HL-60/S4 treated with phorbol 12-myristate 13-acetate at 8.2 ng/mL for 4 days and 3 days (cell line): Measurements from ENCODE around the gene SH2D3C.

ENCODE experiments used
- in situ Hi-C: fragments of 300-500 bp; cut with MboI; formaldehyde crosslinking; loops from 2 replicates; pipeline ENCODE4 v1.15.0; 2022; ENCODE audit warnings: low sequenced_read_pairs

SH2D3C gene

DNA sequence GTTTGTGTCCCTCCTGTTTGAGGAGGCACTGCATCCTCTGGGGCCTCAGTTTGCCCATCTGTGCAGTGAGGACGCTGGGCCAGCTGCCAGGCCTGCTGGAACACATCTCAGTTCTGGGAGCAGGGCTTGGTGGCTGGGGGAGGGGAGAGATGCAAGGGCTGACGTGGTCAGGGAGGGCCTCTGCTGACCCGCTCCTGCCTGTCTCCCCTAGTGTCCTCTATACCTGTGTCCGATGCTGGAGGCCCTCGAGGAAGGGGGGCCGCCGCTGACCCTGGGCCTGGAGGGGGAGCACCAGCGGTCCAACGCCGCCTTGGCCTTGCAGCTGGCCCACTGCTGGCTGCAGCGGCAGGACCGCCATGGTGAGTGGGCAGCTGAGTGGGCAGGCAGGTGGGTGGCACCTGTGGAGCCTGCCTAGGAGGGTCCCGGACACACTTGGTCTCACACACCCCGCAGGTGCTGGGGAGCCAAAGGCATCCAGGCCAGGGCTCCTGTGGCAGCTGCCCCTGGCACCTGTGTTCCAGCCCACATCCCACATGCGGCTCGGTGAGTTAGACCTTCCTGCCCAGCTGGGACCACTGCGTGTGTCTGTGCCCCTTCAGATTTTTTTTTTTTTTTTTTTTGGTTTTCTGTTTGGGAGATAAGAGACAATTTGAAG, 30.0 kb upstream of the SH2D3C start:
- in situ Hi-C loops = no loop called here

DNA sequence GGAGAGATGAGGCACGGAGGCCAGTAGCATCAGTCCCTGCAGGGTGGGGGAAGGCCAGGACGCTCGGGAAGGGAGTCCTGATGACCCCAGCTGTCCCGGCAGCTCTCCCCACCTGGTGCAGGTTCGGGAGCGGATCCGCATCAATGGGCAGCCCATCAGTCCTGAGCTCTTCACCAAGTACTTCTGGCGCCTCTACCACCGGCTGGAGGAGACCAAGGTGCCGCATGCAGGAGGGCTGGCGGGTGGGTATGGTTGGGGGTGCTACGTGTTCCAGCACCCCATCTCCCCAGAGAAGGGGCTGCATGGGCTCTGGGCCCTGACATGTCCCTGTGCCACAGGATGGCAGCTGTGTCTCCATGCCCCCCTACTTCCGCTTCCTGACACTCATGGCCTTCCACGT, 28.4 kb upstream of the SH2D3C start:
- in situ Hi-C loops = no loop called here

DNA sequence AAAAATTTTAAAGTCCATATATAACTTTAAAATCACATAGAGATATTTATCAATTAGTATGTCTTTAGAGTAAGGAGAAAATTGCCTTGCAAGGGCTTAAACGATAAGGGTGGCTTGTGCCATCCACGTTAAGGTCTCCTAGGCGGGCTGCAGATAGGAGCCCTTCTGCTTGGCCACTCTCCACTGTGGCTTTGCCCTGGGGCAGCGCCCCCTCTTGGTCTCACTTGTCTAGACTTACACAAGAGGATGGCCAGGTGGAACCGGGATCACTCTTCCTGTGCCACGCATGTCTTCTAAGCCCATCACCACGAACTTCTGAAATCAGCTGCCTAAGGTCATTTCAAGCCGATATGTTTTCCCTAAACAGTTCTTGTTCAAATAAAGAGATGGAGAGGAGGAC, 27.2 kb upstream of the SH2D3C start:
- in situ Hi-C loops = no loop called here

DNA sequence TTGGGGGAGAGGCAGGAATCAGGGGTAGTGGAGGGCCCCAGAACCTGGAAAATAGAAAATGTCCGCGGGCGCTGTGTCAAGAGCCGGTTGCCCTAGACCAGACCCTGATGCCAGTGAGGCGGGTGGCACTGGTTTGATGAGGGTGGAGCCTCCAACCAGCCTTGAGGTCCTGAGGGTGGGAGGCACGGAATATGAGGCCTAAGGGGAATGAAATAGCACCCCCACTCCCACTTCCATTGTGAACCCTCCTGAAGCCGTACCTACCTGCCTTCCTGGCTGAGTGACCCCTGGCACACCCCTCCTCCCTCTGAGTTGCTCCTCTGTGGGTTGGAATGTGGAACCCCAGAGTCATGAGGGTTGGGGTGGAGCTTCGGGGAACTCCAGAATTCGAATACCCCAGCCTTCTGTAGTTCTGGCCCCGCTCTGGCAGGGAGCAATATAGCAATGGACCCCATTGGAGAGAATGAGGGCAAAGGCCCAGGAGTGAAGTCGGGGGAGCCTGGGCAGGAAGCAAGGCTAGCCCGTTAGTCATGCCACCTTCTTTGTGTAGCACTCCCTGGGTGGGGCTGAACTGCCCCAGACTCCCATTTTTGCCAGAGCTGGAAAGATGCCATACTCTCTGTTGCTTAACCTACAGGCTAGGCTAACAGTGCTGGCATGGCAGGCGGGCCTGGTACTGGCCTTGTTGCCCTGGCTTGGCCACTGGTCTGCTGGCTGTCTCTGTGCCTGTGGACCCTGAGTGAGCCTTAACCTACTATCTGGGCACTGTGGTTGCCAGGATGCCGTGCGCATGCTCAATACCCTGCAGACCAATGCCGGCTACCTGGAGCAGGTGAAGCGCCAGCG, 25.3 kb upstream of the SH2D3C start:
- in situ Hi-C loops = no loop called here

DNA sequence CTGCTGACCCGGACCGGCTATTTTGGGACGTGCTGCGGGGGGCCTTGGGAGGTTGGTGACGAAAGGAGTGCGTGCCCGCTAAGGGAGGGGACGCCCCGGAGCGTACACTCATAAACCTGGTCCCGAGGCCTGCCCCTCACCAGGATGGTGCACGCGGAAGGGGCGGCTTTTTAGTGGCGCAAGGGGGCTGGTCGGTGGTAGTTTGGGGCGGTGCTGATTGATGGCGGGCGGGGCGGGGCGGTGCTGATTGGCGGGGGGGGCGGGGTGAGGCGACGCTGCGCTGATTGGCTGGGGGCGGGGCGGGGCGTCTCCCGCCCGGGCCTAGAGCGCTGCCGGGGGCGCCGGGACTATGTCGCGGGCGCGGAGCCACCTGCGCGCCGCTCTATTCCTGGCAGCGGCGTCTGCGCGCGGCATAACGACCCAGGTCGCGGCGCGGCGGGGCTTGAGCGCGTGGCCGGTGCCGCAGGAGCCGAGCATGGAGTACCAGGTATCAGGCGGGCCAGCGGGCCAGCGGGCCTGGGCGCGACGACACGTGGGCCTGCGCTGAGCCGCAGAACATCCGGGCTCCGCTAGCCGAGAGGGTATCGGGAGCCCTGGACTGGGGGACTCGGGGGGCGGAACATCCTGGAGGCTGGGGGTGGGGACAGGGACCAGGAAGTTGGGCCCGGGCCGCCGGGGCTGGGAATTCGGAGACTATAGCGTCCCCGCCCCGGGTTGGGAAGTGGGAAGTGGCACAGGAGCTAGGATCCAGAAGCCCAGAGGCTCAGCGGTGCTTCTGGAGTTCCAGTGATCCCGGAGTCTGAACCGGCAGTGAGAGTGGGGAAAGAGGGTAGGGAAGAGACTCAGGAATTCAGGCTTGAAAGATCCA, 24.3 kb upstream of the SH2D3C start, which contains the start of gene FPGS:
Gene FPGS (plus strand): TSS at position 307 of the 868 bp plus-strand sequence. CDS start 43 bp downstream, at position 350.
- in situ Hi-C loops = no loop called here

DNA sequence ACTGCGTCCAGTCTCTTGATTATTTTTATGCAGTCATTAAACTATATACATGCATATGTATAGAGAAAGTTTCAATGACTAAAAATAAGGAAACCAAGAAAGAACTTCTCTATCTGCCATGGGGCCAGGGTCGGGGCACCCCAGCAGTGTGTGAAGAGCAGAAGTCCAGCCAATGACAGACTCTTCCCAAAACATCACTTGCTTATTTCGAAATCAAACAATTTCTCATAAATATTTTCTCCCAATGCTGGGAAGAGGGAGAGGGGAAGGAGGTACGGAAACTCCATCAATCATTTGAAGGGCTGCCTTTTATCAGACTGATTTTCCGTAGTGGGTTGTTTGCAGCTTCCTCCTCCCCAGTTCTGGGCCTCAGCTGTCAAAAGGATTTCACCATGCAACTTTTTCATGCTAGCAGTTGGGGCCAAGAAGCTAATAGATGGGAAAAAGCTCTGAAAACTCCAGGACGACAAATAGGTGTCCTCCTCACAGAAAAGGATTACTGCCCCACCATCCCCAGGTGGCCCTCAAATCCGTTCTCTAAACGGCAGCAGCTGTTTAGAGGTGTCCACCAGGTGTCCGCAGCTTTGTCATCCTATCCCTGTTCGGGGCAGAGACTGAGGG, 23.6 kb upstream of the SH2D3C start:
- in situ Hi-C loops = no loop called here

DNA sequence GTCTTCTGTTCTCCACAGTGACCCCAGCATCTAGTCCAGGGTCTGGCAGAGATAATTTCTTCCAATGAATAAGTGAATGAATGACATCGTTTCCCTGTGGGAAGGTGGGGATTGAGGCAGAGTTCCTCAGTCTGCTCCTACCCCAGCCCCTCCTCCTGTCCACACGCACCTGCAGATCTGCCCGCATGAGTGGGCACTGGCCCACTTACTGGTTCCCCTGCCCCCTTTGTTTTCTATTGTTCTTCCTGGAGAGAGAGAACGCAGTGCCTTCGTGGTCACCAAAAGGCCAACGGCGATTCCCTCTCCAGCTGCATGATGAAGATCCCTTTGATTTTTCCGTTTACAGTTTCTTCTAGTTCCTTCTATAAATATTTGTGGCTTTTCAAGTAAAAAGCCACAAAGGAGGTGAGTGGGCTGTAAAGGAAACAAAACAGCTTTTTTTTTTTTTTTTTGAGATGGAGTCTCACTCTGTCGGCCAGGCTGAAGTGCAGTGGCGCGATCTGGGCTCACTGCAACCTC, 18.4 kb upstream of the SH2D3C start:
- in situ Hi-C loops = no loop called here

DNA sequence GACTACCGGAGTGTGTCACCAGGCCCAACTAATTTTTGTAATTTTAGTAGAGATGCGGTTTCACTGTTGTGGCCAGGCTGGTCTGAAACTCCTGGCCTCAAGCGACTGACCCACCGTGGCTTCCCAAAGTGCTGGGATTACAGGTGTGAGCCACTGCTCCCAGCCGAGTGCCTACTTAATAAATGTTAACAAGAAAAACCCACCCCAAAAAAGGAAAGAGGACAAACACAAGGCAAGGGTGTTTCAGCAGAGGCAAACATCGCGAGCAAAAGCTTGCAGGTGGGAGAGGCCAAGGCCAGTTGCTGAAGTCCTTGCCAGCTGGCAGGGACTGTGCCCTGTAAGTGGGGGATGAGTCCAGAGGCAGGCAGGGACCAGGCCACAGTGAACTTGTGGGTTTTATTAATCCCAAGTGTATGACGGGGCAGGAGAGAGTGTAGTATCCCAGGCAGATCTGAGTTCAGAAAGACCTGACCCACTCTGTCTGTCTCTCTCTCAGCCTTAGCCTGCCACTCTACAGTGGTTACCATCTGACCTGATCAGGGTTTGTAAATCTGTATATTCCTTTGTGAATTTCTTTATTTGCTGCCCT, 17.9 kb upstream of the SH2D3C start:
- in situ Hi-C loops = no loop called here

DNA sequence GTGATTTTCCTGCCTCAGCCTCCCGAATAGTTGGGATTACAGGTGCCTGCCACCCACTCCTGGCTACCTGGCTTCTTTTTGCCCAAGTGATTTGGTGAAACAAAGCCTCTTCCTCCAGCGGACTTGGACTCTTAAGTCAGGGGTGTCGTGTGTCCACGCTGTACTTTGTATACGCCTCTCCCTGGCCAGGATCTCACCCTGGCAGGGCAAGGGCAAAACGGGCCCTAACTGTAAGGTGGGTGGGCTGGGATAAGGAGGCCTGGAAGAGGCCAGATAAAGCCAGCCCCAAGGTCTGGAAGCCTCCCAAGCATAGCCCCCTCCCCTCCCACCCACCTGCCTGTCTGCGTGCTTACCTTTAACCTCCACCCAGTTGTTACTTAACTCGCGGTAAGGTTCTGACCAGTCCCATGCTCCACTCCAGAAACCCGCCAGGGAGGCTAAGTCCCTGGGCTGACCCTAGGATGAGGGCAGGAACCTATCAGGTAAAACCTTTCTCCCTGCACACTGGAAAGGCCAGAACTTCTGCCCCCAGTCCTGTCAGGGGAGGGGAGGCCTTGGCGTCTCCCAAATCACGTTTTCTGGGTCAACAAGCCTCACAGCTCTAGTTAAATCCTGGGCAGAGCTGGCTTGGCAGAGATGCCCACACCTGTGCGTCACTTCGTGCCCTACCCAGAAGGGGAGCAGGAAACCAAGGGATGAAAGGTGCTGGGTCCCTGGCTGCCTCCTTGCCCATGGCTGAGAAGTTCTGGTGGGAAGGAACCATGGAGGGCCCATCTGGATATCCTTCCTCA, 15.7 kb upstream of the SH2D3C start:
- in situ Hi-C loops = no loop called here

DNA sequence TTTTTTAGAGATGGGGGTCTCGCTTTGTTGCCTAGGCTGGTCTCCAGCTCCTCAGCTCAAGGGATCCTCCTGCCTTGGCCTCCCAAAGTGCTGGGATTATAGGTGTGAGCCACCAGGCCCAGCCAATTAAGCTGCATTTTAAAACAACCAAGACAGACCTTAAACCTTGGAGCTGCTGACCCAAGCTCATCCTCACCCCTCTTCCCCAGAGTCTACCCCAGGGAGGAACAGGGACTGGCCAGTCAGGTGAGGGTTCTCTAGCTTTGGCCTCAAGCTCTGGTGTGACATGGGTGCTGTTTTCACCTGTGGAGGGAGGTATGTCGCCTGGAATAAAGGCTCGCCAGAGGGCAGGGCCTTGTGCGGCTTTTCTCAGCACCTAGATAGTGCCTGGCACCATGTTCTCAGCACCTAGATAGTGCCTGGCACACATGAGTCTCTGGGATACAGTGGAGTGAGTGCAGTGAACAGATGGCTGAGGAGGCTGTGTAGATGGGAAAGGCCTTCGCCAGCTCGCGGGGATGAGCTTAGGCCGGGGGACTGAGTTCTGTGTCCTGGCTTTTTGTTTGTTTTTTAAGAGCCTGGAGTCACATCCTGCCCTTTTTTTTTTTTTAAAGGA, 14.7 kb upstream of the SH2D3C start:
- in situ Hi-C loops = no loop called here

DNA sequence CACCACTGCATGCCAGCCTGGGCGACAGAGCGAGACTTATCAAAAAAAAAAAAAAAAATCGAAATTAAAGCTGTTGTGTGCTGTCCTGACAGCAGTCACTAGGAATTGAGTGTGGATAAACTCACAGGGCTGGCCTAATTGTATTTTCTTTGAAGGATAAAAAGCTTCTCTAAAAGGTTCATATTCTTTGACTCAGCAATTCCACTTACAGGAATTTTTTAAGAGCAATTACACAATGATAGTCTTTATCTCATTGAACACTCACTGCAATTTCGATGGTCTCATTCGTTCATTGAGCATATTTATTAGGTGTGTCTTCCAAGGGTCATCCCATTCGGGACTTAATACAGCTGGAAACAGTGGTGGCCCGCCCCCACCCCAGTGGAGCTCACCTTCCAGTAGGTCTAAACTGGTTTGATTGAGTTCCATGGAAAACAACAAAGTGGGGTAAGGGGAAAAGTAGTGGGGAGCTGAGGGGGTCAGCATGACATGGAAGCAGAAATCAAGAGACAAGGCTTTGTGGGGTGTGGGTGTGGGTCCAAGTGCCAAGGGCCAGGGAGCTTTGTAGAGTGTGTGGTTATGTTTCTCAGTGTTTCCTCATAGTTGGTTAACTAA, 14.1 kb upstream of the SH2D3C start:
- in situ Hi-C loops = no loop called here

DNA sequence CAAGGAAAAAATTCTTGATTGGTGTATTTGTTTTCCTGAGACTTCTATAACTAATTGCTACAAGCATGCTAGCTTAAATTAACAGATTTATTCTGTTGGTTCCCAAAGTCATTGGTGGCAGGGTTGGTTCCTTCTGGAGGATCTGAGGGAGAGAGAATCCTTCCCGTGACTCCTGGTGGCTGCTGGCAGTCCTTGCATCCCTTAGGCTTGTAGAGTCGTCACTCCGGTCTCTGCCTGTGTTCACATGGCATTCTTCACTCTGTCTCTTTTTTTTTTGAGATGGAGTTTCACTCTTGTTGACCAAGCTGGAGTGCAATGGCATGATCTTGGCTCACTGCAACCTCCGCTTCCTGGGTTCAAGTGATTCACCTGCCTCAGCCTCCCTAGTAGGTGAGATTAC, 12.6 kb upstream of the SH2D3C start:
- in situ Hi-C loops = no loop called here

DNA sequence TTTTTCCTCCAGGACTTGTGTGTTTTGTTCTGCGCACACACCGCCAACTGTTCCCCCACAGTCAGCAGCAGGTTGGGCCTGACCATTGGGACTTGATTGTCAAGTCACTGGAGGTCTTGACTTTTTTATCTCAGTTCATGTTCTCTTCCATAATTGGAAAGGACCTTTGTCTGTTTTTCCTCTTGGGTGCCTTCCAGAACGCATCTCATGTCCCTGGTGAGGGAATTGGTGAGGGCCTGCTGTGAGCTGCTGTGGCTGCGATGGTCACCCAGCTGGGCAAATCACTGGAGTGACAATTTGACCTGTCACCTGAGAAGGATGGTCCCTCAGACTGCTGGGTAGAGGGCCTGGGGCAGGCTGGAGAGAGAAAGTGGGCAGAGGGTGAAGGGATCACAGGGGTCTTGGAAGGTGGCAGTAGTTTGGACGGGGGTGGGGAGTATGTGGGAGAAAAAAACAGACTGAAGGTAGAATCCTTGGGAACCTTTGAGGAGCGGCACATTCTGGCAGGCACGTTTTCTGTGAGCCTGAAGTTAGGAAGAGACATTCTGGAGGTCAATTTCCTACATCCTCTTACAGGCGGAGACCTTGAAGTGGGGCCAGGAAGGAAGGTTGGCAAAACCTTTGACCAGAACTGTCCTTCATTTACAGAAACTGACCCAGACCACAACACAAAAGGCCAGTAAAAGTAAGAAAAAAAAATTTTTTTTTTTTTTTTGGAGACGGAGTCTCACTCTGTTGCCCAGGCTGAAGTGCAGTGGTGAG, 11.8 kb upstream of the SH2D3C start:
- in situ Hi-C loops = no loop called here

DNA sequence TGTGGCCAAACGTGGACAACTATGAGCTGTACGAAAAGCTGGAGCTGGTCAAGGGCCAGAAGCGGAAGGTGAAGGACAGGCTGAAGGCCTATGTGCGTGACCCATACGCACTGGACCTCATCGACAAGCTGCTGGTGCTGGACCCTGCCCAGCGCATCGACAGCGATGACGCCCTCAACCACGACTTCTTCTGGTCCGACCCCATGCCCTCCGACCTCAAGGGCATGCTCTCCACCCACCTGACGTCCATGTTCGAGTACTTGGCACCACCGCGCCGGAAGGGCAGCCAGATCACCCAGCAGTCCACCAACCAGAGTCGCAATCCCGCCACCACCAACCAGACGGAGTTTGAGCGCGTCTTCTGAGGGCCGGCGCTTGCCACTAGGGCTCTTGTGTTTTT, 10.7 kb upstream of the SH2D3C start:
- in situ Hi-C loops = no loop called here

DNA sequence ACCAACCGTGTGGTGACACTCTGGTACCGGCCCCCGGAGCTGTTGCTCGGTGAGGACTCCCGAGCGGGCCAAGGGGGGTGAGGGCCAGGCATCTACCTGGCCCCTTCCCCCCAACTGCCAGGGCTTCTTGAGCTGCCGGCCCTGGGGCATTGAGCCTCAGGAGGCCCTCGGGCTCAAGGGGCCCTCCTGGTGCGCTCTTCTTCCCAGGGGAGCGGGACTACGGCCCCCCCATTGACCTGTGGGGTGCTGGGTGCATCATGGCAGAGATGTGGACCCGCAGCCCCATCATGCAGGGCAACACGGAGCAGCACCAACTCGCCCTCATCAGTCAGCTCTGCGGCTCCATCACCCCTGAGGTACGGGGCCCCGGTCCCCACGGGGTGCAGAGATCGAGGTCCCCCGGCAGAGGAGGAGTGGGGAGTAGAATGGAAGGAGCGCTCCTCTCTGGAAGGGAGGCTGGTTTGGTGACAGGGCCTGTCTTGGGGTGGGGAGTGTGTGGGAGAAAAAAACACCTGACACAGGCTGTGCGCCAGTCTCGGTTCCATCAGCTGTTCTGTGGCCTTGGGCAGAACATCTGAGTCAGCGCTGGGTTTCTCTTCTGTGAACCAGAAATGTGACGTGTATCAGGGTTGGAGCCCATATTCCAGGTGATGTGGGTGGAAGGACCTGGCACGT, 10.0 kb upstream of the SH2D3C start:
- in situ Hi-C loops = no loop called here

DNA sequence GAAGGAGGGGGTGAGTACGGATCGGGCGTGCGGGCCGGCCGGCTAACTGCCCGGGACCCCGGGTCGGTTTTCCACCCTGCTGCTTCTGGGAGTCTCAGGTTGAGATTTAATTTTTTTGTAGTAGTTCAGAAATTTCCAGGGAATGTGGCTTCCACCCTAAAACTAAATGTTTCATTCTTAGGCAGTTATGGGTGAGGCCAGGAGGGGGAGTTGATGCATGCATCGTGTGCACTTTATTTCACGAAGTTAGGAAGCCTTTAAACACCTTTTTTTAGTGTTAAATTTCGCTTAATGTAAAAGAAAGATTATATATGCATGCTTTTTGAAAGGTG, 8.3 kb upstream of the SH2D3C start:
- in situ Hi-C loops = no loop called here

DNA sequence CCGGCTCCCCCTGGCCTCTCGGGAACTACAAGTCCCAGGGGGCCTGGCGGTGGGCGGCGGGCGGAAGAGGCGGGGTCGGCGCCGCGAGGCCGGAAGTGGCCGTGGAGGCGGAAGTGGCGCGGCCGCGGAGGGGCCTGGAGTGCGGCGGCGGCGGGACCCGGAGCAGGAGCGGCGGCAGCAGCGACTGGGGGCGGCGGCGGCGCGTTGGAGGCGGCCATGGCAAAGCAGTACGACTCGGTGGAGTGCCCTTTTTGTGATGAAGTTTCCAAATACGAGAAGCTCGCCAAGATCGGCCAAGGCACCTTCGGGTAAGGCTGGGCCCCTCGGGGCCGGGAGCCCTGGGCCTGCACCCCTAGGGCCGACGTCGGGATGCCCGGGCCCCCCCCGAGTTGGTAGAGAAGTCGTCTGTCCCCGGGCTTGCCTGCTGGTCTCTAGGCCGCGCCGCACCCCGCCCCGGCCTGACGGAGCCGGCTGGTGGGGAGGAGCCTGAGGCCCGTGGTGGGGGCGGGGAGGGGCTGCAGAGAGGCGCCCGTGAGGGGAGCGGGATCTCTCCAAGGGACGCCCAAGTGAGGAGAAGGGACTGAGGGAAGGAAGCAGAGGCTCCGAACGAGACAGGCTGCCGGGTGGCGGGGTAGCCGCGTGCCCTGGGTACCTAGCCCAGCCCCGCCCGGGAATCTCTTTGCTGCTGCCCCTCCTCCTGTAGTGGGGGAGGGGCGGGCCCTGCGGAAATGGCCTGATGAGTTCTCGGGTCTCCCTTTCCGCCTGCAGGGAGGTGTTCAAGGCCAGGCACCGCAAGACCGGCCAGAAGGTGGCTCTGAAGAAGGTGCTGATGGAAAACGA, 7.7 kb upstream of the SH2D3C start, which contains the start of gene CDK9:
Gene CDK9 (plus strand): TSS at position 102 of the 840 bp plus-strand sequence. CDS start 115 bp downstream, at position 217.
- in situ Hi-C loops = no loop called here
